Cerebellar cortex (tissue), 1 donor: ENCODE results near the gene TUBA4B.

Experiments
- DNase-seq: peaks from one replicate; pipeline ENCODE4 v3.0.0-alpha.2; 2015; ENCODE audit warnings: low spot score

Gene TUBA4B

GRCh38 chr2:219218732-219219701 is 34.0 kb upstream of the TUBA4B start, which contains the start of gene ABCB6:
TSS of gene ABCB6 (minus strand) at chr2:219218958. CDS start at chr2:219218673, 285 bp downstream.
- DNase-seq: peak; percentile 93

- no peak for DNase-seq
Measured at GRCh38 chr2:219219784-219220532, 33.1 kb upstream of the TUBA4B start.

- DNase-seq: no peak
Measured at GRCh38 chr2:219220652-219221402, 32.2 kb upstream of the TUBA4B start.

GRCh38 chr2:219221957-219222518 is 31.0 kb upstream of the TUBA4B start:
- no peak for DNase-seq

- DNase-seq: no peak
Measured at GRCh38 chr2:219223831-219224610, 29.0 kb upstream of the TUBA4B start.

- no peak for DNase-seq
Measured at GRCh38 chr2:219225350-219225749, 27.7 kb upstream of the TUBA4B start.

GRCh38 chr2:219228041-219228910 is 24.8 kb upstream of the TUBA4B start:
- DNase-seq: peak; percentile 15

- DNase-seq: no peak
Measured at GRCh38 chr2:219228911-219229304, 24.1 kb upstream of the TUBA4B start.

- DNase-seq: peak; percentile 99
Measured at GRCh38 chr2:219229305-219230058, 23.6 kb upstream of the TUBA4B start, which contains the start of the genes ANKZF1 and ATG9A. TSS of gene ANKZF1 (plus strand) at chr2:219229806. CDS start at chr2:219230258, 452 bp downstream. TSS of gene ATG9A (minus strand) at chr2:219229636. CDS start at chr2:219228024, 1,612 bp downstream.

GRCh38 chr2:219230059-219230540 is 22.9 kb upstream of the TUBA4B start:
- DNase-seq: no peak

GRCh38 chr2:219234331-219234730 is 18.7 kb upstream of the TUBA4B start:
- DNase-seq: no peak

GRCh38 chr2:219243291-219243761 is 9.7 kb upstream of the TUBA4B start:
- no peak for DNase-seq

- no peak for DNase-seq
Measured at GRCh38 chr2:219244789-219245147, 8.3 kb upstream of the TUBA4B start.

GRCh38 chr2:219245148-219245898 is 7.7 kb upstream of the TUBA4B start, which contains the start of the genes GLB1L and STK16:
TSS of gene GLB1L (minus strand) at chr2:219245444. CDS start at chr2:219243573, 1,871 bp downstream.
TSS of gene STK16 (plus strand) at chr2:219245479. CDS start at chr2:219246000, 521 bp downstream.
- peak; percentile 92 for DNase-seq

GRCh38 chr2:219245899-219246230 is 7.2 kb upstream of the TUBA4B start:
- no peak for DNase-seq

- no peak for DNase-seq
Measured at GRCh38 chr2:219246559-219246958, 6.5 kb upstream of the TUBA4B start.

GRCh38 chr2:219247678-219248642 is 5.1 kb upstream of the TUBA4B start:
- DNase-seq: no peak
